ENCODE measurements around the gene GJA4. TPM values are rescaled to one million over a fixed set of nuclear protein-coding genes. Genes with fewer than 3 reads are reported as not detected.

Gene GJA4
- polyA plus RNA-seq, 1 of the 3 experiments (the other 2 are of a cell fraction) = not detected

- Histone ChIP-seq H3K4me3 (ENCODE audit: low read depth in 2 of 2, low read length in 1 of 2) (no peak overlapping the region), H3F3A (replicated peaks; ENCODE audit: insufficient read depth) (no peaks in the 10 kb centered on the region), H3K36me3 (replicated peaks in 1 of 2; ENCODE audit: control insufficient read depth in 1 of 2, insufficient read depth in 2 of 2, low read length in 1 of 2) (no peaks in the 10 kb centered on the region), H3K4me1 (ENCODE audit: control insufficient read depth in 1 of 2, insufficient read depth in 2 of 2, low read depth in 1 of 2, low read length in 1 of 2) (peaks cover 0 to 26% of the 10 kb centered on the region in 2 experiments; a peak in 1 of 4 replicates), H3K9ac (no peak overlapping the region), H4K20me1 (ENCODE audit: insufficient read depth) (no peaks in the 10 kb centered on the region), H3K27me3 (ENCODE audit: insufficient read depth) (no peaks in the 10 kb centered on the region), H3K9me2 (no peaks in the 10 kb centered on the region), H3K27ac (ENCODE audit: low read depth in 2 of 2, low read length in 1 of 2) (0 out of 4 replicates have a peak overlapping the region, but pooled peaks of 1 of the 2 experiments have one; percentile 35), H3K4me2 (no peak overlapping the region), H3K79me2 (ENCODE audit: insufficient read depth) (no peaks in the 10 kb centered on the region), H2AFZ (ENCODE audit: low read depth) (no peak overlapping the region), H3K9me3 (no peaks in the 10 kb centered on the region)
- 66% methylated on average over 5 of the region's 6 CpGs for WGBS (ENCODE audit: low lambda C conversion rate)
- DNase-seq = peak; percentile 54
- ChIA-PET CTCF (interaction anchor here (1.9 to 2.0 kb wide), 2 partner anchors 21 to 45 kb away, joined by 8 to 18 read pairs; no protein-coding TSS in a partner anchor), POLR2A (interaction anchor here (1.2 kb wide), 1 partner anchor 13 kb away, joined by 4 read pairs; no protein-coding TSS in a partner anchor)
- TF ChIP-seq EP300 (IDR thresholded peaks at IDR 0.05; ENCODE audit: borderline replicate concordance in 1 of 2, low read depth in 1 of 2, low read length in 1 of 2) (peak in 1 of 2 experiments; percentile 11; a peak in 1 of 4 replicates), RXRA (IDR thresholded peaks at IDR 0.05; ENCODE audit: borderline replicate concordance, low read depth) (no peak)
These were observed 39.0 kb downstream of the GJA4 start for GRCh38 chr1:34831721-34832246.

- Histone ChIP-seq H3K9me2 (no peaks in the 10 kb centered on the region), H3K36me3 (replicated peaks in 1 of 2; ENCODE audit: control insufficient read depth in 1 of 2, insufficient read depth in 2 of 2, low read length in 1 of 2) (no peaks in the 10 kb centered on the region), H3K27ac (ENCODE audit: low read depth in 2 of 2, low read length in 1 of 2) (no peak overlapping the region), H3K9ac (no peak overlapping the region), H2AFZ (ENCODE audit: low read depth) (no peak overlapping the region), H3K4me3 (ENCODE audit: low read depth in 2 of 2, low read length in 1 of 2) (no peak overlapping the region), H3F3A (replicated peaks; ENCODE audit: insufficient read depth) (no peaks in the 10 kb centered on the region), H3K4me1 (ENCODE audit: control insufficient read depth in 1 of 2, insufficient read depth in 2 of 2, low read depth in 1 of 2, low read length in 1 of 2) (peaks cover 0 to 12% of the 10 kb centered on the region in 2 experiments; a peak in 1 of 4 replicates), H4K20me1 (ENCODE audit: insufficient read depth) (no peaks in the 10 kb centered on the region), H3K9me3 (no peaks in the 10 kb centered on the region), H3K27me3 (ENCODE audit: insufficient read depth) (no peaks in the 10 kb centered on the region), H3K4me2 (no peak overlapping the region), H3K79me2 (ENCODE audit: insufficient read depth) (no peaks in the 10 kb centered on the region)
- DNase-seq = no peak
- ChIA-PET CTCF (interaction anchor here (2.9 to 6.5 kb wide), 2 partner anchors 19 to 47 kb away, joined by 11 to 55 read pairs; no protein-coding TSS in a partner anchor), POLR2A (no interaction called here)
- 81% methylated on average over 1 of the region's 1 CpG for WGBS (ENCODE audit: low lambda C conversion rate)
- TF ChIP-seq NFIC (IDR thresholded peaks at IDR 0.05; ENCODE audit: borderline replicate concordance) (no peak), IRF3 (IDR thresholded peaks at IDR 0.05; ENCODE audit: low read depth, low read length) (no peak), TEAD4 (IDR thresholded peaks at IDR 0.05; ENCODE audit: borderline replicate concordance, insufficient read depth) (no peak), PBX3 (IDR thresholded peaks at IDR 0.05) (no peak), MEF2A (IDR thresholded peaks at IDR 0.05; ENCODE audit: borderline replicate concordance, low read depth) (no peak), POLR2AphosphoS5 (IDR thresholded peaks at IDR 0.05; ENCODE audit: low read depth, low read length) (no peak), RFX5 (IDR thresholded peaks at IDR 0.05; ENCODE audit: low read length) (no peak), TCF12 (IDR thresholded peaks at IDR 0.05) (no peak), CTCF (IDR thresholded peaks at IDR 0.05) (no peak), CHD2 (IDR thresholded peaks at IDR 0.05; ENCODE audit: low read length, partially characterized antibody) (no peak), SIN3A (IDR thresholded peaks at IDR 0.05; ENCODE audit: borderline replicate concordance, low read depth, low read length) (no peak), TAF1 (IDR thresholded peaks at IDR 0.05; ENCODE audit: borderline replicate concordance, low read depth, low read length) (no peak), REST (IDR thresholded peaks at IDR 0.05; ENCODE audit: low read depth, low read length) (no peak), FOXM1 (IDR thresholded peaks at IDR 0.05; ENCODE audit: low read depth) (no peak), EZH2phosphoT487 (IDR thresholded peaks at IDR 0.05; ENCODE audit: borderline replicate concordance, low read depth) (no peak), EP300 (IDR thresholded peaks at IDR 0.05; ENCODE audit: borderline replicate concordance in 1 of 2, low read depth in 1 of 2, low read length in 1 of 2) (no peak), MAX (IDR thresholded peaks at IDR 0.05; ENCODE audit: low read depth) (no peak)
These were observed 40.9 kb downstream of the GJA4 start for GRCh38 chr1:34833711-34834110.
